Ishikawa (cell line): Measurements from ENCODE around the gene B3GAT2.

Experiments used
- CEBPB ChIP-seq: IDR thresholded peaks from 2 replicates; pipeline ENCODE4 v1.6.1; 2012
- CREB1 ChIP-seq: IDR thresholded peaks from 2 replicates; pipeline ENCODE4 v1.6.1; 2012; ENCODE audit warnings: low read depth
- EP300 ChIP-seq: IDR thresholded peaks from 2 replicates; pipeline ENCODE4 v1.6.1; 2012; ENCODE audit warnings: borderline replicate concordance
- NFIC ChIP-seq: IDR thresholded peaks from 2 replicates; pipeline ENCODE4 v1.6.1; 2012
- REST ChIP-seq: IDR thresholded peaks from 2 replicates; pipeline ENCODE4 v1.6.1; 2012; ENCODE audit warnings: low read depth, mild to moderate bottlenecking
- TCF12 ChIP-seq: IDR thresholded peaks from 2 replicates; pipeline ENCODE4 v1.6.1; 2012; ENCODE audit warnings: low read depth
- YY1 ChIP-seq: IDR thresholded peaks from 2 replicates; pipeline ENCODE4 v1.6.1; 2012; ENCODE audit warnings: low read depth

- TF ChIP-seq CEBPB (no peak), YY1 (no peak), REST (no peak), NFIC (no peak), EP300 (no peak), TCF12 (no peak), CREB1 (no peak)
Observed at GRCh38 chr6:70838907-70839285, 118.0 kb downstream of the B3GAT2 start.
